Stimulated activated CD8-positive, alpha-beta memory T cell treated with anti-CD3 and anti-CD28 coated beads, Interleukin-4, amount 100 ng/mL, for 4 hours (primary cell): Measurements from ENCODE around the gene FOXN1.

Experiments
- DNase-seq, 2 donors: peaks; one replicate each; pipeline ENCODE4 v3.0.0-alpha.2; 2020; ENCODE audit warnings: low read depth in 2 of 2, low spot score in 1 of 2

FOXN1 gene

GRCh38 chr17:28478712-28479615, 27.2 kb upstream of the FOXN1 start:
- DNase-seq: no peak

- no peak for DNase-seq
Observed at GRCh38 chr17:28480278-28480677, 25.9 kb upstream of the FOXN1 start.

- no peak for DNase-seq
Observed at GRCh38 chr17:28480799-28481571, 25.2 kb upstream of the FOXN1 start.

GRCh38 chr17:28482551-28483199, 23.5 kb upstream of the FOXN1 start:
- DNase-seq: no peak

GRCh38 chr17:28484296-28484695, 21.9 kb upstream of the FOXN1 start:
- no peak for DNase-seq

- no peak for DNase-seq
Observed at GRCh38 chr17:28485049-28485448, 21.1 kb upstream of the FOXN1 start.

- DNase-seq: no peak
Observed at GRCh38 chr17:28487881-28488532, 18.1 kb upstream of the FOXN1 start.

GRCh38 chr17:28488533-28489276, 17.4 kb upstream of the FOXN1 start:
- no peak for DNase-seq

GRCh38 chr17:28491286-28491685, 14.9 kb upstream of the FOXN1 start:
- DNase-seq: no peak

GRCh38 chr17:28491860-28492259, 14.3 kb upstream of the FOXN1 start:
- DNase-seq: no peak

GRCh38 chr17:28492352-28493310, 13.5 kb upstream of the FOXN1 start:
- no peak for DNase-seq

- DNase-seq: no peak
Observed at GRCh38 chr17:28493460-28493859, 12.7 kb upstream of the FOXN1 start.

- peak; percentile 56 to 66 for DNase-seq
Observed at GRCh38 chr17:28494445-28495188, 11.5 kb upstream of the FOXN1 start.

GRCh38 chr17:28495635-28496034, 10.5 kb upstream of the FOXN1 start:
- no peak for DNase-seq

GRCh38 chr17:28497931-28498330, 8.2 kb upstream of the FOXN1 start:
- DNase-seq: no peak

- DNase-seq: no peak
Observed at GRCh38 chr17:28498652-28499363, 7.3 kb upstream of the FOXN1 start.

- DNase-seq: no peak
Observed at GRCh38 chr17:28499364-28499664, 6.8 kb upstream of the FOXN1 start.

- no peak for DNase-seq
Observed at GRCh38 chr17:28499684-28500357, 6.3 kb upstream of the FOXN1 start.
